IPS-NIHi11 (cell line): ENCODE results near the gene SAMD8.
"Not testable (repeated sequence)": the region's sequence is repeated elsewhere in the genome, so short reads cannot be mapped to it uniquely, and the experiment has no call there.

ENCODE experiments used
- DNase-seq: peaks from one replicate; pipeline ENCODE4 v3.0.0; 2012; ENCODE audit warnings: mixed read lengths, low spot score

SAMD8 gene

GRCh38 chr10:75086278-75086934 lies 25.1 kb upstream of the SAMD8 start:
- no peak for DNase-seq

GRCh38 chr10:75088640-75089039 lies 22.8 kb upstream of the SAMD8 start:
- no peak for DNase-seq

GRCh38 chr10:75089634-75090033 lies 21.8 kb upstream of the SAMD8 start:
- DNase-seq: no peak

- no peak for DNase-seq
Measured at GRCh38 chr10:75091146-75091545, 20.3 kb upstream of the SAMD8 start.

- no peak for DNase-seq
Measured at GRCh38 chr10:75094465-75094864, 17.0 kb upstream of the SAMD8 start.

- DNase-seq: no peak
Measured at GRCh38 chr10:75095631-75096030, 15.8 kb upstream of the SAMD8 start.

GRCh38 chr10:75096749-75097148 lies 14.7 kb upstream of the SAMD8 start:
- DNase-seq: no peak

GRCh38 chr10:75097666-75098285 lies 13.7 kb upstream of the SAMD8 start:
- peak; percentile 55 for DNase-seq

- no peak for DNase-seq
Measured at GRCh38 chr10:75098902-75099673, 12.4 kb upstream of the SAMD8 start.

GRCh38 chr10:75099952-75100763 lies 11.3 kb upstream of the SAMD8 start:
- peak; percentile 94 for DNase-seq

GRCh38 chr10:75100764-75101291 lies 10.6 kb upstream of the SAMD8 start:
- no peak for DNase-seq

GRCh38 chr10:75101416-75102251 lies 9.8 kb upstream of the SAMD8 start:
- DNase-seq: no peak

GRCh38 chr10:75102830-75103673 lies 8.4 kb upstream of the SAMD8 start:
- DNase-seq: no peak

GRCh38 chr10:75103881-75104686 lies 7.4 kb upstream of the SAMD8 start:
- DNase-seq: no peak

- no peak for DNase-seq
Measured at GRCh38 chr10:75104842-75105241, 6.6 kb upstream of the SAMD8 start.

- no peak for DNase-seq
Measured at GRCh38 chr10:75105576-75106197, 5.8 kb upstream of the SAMD8 start.

GRCh38 chr10:75106242-75106641 lies 5.2 kb upstream of the SAMD8 start:
- peak; percentile 47 for DNase-seq

- not testable (repeated sequence) for DNase-seq
Measured at GRCh38 chr10:75106891-75107290, 4.6 kb upstream of the SAMD8 start.
